Mammary epithelial cell (primary cell): ENCODE measurements around the gene IL3.

Source experiments
- EZH2 ChIP-seq: IDR thresholded peaks from 2 replicates; pipeline ENCODE4 v1.6.1; 2012; ENCODE audit warnings: low read length, inconsistent platforms, borderline replicate concordance
- TF ChIP-seq, protein P1 (sequence below), 2 donors: IDR thresholded peaks in 1 of 2; conservative IDR thresholded peaks in 1 of 2; 2 replicates each; pipeline ENCODE4 v1.5.1; 2011 to 2012; ENCODE audit warnings: inconsistent platforms in 2 of 2, low read length in 2 of 2, mild to moderate bottlenecking in 2 of 2, control low read depth in 1 of 2, low read depth in 1 of 2; ENCODE audit not compliant: insufficient read depth in 1 of 2; ENCODE audit errors: extremely low read depth in 1 of 2

DNA sequence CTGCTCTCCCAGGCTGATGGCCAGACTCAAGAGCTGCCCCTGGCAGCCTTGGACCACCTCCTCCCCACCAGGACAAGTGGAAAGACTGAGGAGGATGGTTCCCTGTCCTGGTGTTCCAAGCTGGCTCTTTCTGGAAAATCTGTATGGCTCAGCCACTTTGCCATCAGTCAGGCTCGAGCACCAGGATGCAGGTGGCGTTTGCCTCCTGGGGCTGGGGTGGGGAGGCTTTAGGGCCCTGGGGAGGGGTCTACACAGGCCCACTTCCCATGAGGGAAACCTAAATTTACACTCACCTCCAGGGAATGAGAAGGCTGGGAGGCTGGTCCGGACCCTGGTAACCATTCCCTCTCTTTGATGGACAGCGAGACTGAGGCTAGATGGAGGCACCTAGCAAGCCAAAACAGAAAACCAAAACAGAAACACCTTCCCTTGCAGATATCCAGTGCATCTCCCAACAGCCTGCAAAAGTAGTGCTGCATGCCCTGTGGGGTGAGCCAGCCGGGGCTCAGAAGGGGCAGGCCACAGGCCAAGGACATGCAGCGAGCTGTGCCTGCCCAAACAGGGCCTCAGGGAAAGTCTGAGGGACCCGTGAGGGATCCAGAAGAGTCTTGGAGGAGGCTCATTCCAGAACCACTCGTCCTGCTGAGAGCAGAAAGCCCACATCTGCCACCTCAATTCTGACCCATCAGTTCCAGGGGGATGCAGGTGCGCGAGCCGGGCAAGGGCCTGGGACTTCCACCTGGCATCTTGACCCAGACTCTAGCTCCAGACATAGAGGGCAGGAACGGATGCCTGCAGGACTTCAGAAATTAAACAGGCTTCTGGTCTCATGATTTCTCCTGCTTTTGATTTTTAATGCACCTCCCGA is 7.7 kb downstream of the IL3 start:
- TF ChIP-seq, protein P1, sequence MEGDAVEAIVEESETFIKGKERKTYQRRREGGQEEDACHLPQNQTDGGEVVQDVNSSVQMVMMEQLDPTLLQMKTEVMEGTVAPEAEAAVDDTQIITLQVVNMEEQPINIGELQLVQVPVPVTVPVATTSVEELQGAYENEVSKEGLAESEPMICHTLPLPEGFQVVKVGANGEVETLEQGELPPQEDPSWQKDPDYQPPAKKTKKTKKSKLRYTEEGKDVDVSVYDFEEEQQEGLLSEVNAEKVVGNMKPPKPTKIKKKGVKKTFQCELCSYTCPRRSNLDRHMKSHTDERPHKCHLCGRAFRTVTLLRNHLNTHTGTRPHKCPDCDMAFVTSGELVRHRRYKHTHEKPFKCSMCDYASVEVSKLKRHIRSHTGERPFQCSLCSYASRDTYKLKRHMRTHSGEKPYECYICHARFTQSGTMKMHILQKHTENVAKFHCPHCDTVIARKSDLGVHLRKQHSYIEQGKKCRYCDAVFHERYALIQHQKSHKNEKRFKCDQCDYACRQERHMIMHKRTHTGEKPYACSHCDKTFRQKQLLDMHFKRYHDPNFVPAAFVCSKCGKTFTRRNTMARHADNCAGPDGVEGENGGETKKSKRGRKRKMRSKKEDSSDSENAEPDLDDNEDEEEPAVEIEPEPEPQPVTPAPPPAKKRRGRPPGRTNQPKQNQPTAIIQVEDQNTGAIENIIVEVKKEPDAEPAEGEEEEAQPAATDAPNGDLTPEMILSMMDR (conservative IDR thresholded peaks at IDR 0.05 in 1 of 2, IDR thresholded peaks at IDR 0.05 in 1 of 2; ENCODE audit: extremely low read depth in 1 of 2, insufficient read depth in 1 of 2, low read depth in 1 of 2, low read length in 2 of 2): no peak
- TF ChIP-seq EZH2: no peak
